ENCODE results near the gene CYP51A1.
"Not testable (repeated sequence)": the region's sequence is repeated elsewhere in the genome, so short reads cannot be mapped to it uniquely, and the experiment has no call there.

The CYP51A1 gene

DNA sequence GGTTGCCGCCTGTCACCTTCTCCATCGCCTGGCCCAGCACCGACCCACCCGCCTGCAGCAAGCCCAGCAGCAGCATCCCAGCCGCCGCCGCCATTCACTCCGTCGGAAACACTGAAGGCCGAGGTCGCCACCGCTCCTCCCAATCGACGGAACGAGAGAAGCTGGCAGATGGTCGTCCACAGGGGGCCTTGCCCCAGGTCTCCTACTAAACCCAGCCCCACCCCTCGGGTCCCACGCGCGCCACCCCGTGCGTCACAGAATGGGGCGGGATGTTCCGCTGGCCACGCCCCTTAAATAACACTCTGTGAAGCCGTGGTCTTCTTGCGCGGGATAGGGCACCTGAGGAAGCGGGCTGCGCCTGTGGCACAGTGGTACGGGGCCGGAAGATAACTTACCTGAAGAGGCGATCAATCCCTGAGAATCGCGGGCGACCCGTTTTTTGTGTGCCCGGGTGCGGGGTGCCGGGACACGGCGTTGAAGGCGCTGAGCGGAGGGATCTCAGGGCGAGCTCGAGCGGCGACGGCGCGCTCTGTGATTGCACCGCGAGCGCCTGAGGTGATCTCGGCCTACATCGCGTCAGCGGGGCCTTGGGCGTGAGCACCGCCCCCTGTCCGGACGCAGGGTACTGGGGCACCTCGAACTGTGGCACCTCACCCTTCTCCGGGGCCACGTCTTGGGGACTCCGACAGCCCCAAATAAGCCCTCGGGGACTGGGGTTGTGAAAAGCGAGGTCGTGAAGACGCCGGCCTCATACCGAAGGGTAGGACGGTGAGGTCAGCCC is at the start of gene CYP51A1:
Gene CYP51A1 (minus strand): TSS at position 207 of the 781 bp plus-strand sequence. CDS start 113 bp downstream, at position 94.
- DNase-seq: peak; percentile 92 to 94

DNA sequence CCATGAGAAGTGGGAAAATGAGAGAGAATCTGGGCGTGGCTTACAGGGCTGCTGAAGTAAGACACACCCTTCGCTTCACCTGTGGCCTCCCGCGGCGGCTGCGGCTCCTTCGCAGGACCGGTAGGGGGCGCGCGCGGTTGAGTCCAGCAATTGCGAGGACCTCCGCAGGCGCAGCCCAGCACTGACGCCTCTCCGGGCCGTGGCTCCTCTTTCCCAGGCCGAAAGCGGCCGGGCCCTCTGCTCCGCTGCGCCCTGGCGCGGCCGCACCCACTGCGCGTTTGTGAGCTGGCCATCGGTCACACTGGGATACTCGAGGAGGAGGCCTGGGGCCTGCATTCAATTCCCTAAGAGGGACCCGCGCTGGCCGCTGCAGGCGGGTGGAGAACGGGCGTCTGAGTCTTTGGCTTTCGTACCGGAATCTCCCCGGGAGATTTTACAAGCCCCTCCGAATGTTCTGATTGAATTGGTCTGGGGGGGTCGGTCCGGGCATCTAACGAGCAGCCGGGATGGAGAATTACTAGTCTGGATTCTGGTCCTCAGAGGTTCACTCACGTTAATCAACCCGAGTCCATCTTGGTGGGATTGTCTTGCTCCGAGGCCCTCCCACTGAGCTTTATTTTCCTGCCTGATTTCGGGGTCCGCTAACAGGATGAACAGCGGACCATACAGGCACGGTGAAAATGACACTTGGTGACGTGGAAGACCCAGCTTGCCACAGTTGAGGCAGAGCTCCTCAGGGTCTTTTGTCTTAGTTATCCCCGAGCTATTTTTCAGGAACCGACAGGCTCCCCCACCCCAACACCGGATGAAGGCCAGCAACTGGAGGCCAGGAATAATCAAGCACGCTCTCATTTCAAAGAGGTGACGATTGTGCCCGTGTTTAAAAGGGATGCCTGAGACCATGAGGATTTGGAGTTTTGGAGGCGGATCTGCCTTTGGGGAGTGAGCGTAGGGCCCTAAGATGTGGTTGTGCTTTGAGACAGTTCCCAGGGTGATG is 44.9 kb upstream of the CYP51A1 start, which contains the start of gene LRRD1:
Gene LRRD1 (minus strand): TSS at position 215 of the 997 bp plus-strand sequence. CDS start 13,940 bp downstream, outside the sequence.
- peak; percentile 91 to 94 for DNase-seq

DNA sequence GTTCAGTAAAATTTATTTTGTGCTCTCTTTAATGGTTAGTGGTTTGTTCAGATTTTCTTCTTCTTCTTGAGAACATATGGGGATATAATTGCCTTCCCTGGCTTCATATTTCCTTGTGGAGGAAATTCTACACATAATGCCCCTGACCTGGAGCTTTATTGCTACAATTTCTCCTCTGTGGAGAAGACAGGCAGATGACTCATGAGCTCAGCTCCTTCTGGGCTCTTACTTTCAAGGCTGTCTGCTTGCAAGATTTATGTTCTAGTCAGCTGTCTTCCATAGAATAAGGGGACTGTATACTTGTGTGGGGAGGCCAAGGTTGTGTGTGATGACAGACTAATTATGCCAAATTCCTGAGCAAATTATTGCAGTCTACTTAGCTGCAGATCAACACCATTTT is 43.1 kb upstream of the CYP51A1 start:
- no peak for DNase-seq

DNA sequence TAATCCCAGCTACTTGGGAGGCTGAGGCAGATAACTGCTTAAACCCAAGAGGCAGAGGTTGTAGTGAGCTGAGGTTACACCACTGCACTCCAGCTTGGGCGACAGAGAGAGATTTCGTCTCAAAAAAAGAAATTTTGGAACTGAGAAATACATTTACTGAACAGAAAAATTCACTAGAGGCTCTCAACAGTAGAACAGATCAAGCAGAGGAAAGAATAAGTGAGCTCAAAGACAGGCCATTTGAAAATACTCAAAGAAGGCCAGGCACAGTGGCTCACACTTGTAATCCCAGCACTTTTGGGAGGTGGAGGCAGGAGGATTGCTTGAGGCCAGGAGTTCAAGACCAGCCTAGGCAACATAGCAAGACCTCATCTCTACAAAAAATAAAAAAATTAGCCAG is 35.3 kb upstream of the CYP51A1 start:
- DNase-seq: not testable (repeated sequence)

DNA sequence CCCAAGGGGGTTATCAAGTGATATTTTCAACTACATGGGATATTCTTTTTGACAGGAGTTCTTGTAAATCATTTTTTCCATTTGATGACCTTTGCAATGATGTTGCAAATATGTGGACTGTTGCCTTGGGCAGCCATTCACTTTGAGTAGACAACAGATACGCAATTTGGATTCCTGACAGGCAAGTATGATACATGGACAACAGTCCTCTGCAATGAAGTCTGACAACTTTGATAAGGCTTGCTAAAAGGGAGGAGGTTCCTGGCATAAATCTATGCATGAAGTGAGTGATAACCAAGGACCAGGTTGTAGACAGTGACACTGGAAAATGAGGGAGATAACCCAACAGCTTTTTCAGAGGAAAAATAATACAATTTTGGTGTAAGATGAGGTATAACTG is 27.0 kb upstream of the CYP51A1 start:
- no peak for DNase-seq

DNA sequence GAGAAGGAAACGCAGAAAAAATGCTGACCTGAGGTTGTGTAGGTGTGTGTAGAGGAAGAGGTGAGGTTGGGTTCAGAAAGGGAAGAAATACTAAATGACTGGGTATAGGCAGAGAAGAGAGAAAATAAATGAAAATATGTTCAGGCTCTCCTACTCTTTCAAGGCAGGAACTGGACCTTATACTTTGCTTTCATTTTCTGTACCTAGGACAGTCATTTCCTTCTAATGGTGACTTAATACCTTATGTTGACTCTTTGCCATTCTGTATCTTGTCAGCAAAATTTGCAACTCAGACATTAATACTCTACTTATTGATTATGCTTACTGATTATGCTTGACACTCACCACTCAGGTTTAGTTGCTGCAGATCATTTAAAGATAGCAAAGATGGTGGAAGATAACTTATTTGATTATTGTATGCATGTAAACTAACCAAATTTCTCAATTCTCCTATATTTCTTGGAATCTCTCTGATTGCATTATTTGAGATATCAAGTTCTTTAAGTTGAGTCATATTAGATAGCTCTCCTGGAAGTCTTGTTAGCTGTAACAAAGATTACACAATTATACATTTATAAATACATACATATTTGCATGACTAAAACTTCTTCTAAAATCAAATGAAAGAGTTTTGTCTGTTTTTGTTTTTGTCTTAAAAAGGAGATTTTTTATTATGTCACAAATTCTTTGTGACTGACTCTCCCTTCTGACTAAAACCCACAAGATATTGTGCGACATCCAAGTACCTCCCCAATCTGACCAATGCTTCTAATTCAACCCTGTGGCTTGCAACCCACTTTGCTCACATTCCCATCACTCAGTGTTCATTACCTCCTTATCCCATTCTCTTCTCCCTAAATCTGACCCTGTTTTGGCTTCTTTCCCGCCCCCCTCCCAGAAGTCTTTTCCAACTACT is 24.6 kb upstream of the CYP51A1 start:
- no peak for DNase-seq

DNA sequence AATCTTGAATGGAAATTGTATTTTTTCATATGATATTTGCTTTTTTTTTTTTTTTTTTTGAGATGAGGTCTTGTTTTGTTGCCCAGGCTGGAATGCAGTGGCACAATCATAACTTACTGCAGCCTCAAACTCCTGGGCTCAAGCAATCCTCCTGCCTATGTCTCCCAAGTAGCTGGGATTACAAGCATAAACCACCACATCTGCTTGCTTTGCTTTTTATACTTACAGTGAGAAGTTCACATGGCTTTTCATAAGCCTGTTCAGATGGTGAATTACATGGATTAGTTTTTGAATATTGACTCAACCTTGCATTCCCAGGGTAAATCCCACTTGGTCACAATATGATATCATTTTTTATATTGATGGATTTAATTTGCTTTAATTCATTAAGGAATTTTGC is 22.7 kb upstream of the CYP51A1 start:
- DNase-seq: no peak

DNA sequence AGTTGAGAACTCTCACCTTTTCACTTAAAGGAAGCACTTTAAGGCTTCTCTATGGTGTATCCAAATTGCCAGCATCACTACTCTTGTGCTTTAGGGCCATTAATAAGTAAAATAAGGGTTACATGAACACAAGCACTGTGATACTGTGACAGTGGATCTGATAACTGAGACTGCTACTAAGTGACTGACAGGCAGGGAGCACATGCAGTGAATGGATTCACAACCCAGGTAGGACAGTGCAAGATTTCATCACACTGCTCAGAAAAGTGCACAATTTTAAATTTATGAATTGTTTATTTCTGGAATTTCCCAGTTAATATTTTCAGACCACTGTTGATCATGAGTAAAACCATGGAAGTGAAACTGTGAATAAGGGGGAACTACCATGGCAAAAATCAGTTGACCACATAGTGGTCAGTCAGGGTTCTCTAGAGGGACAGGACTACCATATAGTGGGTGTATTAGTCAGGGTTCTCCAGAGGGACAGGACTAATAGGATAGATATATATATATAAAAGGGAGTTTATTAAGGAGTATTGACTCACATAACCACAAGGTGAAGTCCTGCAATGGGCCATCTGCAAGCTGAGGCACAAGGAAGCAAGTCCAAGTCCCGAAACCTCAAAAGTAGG is 20.9 kb upstream of the CYP51A1 start:
- no peak for DNase-seq

DNA sequence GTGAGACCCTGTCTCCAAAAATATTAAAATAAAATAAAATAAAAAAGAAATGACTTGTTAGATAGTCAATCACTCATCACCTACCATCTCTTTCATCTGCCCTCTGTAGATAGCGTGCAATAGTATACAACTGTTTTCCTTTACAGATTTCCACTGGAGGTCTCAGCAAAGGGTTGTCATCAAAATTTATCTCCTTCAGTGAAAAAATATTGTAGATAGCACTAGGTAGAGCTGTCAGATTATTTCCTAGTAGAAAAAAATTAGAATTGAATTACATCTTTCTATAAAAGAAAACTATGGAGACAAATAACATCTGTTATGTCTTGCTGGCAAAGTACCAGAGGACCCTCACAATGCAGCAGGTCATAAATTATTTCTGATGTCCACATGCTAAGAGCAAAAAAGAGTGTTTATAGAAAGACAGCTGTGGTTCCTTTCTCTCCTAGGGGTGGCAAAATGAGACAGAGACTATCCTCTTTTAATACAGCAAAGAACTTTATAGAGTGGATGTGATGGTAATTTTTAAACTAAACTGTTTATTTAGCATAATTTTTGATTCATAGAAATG is 16.3 kb upstream of the CYP51A1 start:
- DNase-seq: no peak

DNA sequence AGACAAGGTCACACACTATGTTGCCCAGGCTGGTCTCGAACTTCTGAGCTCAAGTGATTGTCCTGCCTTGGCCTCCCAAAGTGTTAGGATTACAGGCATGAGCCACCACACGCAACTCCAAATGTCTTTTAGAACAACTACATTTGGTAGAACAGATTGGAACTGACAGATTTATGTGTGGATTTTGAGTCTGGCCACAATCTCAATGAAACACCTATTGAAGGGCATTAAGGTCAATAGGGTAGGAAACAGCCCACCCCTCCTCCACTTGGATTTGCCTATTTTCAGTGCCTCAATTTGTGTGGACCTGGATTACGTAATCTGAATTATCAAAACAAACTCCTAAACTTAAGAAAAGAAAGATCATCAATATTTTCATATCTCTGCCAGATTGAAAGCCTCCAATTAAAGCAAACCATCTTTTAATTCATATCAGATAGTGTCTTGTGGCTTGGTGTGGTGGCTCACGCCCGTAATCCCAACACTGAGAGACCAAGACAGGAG is 15.5 kb upstream of the CYP51A1 start:
- DNase-seq: no peak

DNA sequence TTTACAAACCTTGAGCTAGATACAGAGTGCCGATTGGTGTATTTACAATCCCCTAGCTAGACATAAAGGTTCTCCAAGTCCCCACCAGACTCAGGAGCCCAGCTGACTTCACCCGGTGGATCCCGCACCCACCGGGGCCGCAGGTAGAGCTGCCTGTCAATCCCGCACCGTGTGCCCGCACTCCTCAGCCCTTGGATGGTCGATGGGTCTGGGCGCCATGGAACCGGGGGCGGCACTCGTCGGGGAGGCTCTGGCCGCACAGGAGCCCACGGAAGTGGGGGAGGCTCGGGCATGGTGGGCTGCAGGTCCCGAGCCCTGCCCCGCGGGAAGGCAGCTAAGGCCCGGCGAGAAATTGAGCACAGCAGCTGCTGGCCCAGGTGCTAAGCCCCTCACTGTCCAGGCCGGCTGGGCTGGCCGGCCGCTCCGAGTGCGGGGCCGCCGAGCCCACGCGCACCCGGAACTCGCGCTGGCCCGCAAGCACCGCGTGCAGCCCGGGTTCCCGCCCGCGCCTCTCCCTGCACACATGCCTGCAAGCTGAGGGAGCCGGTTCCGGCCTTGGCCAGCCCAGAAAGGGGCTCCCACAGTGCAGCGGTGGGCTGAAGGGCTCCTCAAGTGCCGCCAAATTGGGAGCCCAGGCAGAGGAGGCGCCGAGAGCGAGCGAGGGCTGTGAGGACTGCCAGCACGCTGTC is 9.1 kb upstream of the CYP51A1 start:
- DNase-seq: not testable (repeated sequence)

DNA sequence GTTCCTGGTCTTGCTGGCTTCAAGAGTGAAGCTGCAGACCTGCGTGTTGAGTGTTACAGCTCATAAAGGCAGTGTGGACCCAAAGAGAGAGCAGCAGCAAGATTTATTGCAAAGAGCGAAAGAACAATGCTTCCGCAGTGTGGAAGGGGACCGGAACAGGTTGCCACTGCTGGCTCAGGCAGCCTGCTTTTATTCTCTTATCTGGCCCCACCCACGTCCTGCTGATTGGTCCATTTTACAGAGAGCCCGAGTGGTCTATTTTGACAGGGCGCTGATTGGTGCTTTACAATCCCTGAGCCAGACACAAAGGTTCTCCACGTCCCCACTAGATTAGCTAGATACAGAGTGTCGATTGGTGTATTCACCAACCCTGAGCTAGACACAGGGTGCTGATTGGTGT is 8.5 kb upstream of the CYP51A1 start:
- not testable (repeated sequence) for DNase-seq

DNA sequence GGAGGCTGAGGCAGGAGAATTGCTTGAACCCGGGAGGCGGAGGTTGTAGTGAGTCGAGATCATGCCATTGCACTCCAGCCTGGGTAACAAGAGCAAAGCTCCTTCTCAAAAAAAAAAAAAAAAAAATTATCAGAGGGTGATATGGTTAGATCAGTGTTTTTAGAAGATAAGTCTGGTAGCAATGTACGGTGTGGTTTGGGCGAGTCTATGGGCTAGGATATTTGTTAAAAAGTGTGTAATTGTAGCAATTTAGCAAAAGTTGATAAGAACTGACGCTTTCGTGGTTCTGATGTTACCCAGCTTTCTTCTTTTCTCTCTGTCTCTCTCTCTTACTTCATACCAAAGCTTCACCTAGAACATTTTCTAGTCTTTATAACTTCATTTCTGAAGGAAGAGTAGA is 6.9 kb upstream of the CYP51A1 start:
- DNase-seq: no peak

DNA sequence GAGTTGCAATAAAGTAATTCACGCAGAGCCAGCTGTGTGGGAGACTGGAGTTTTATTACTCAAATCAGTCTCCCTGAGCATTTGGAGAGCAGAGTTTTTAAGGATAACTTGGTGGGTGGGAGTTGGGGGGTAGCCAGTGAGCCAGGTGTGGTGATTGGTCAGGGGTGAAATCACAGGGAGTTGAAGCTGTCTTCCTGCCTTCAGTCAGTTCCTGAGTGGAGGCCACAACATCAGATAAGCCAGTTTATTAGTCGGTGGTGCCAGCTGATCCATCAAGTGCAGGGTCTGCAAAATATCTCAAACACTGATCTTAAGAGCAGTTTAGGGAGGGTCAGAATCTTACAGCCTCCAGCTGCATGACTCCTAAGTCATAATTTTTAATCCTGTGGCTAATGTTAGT is 3.3 kb upstream of the CYP51A1 start:
- no peak for DNase-seq

DNA sequence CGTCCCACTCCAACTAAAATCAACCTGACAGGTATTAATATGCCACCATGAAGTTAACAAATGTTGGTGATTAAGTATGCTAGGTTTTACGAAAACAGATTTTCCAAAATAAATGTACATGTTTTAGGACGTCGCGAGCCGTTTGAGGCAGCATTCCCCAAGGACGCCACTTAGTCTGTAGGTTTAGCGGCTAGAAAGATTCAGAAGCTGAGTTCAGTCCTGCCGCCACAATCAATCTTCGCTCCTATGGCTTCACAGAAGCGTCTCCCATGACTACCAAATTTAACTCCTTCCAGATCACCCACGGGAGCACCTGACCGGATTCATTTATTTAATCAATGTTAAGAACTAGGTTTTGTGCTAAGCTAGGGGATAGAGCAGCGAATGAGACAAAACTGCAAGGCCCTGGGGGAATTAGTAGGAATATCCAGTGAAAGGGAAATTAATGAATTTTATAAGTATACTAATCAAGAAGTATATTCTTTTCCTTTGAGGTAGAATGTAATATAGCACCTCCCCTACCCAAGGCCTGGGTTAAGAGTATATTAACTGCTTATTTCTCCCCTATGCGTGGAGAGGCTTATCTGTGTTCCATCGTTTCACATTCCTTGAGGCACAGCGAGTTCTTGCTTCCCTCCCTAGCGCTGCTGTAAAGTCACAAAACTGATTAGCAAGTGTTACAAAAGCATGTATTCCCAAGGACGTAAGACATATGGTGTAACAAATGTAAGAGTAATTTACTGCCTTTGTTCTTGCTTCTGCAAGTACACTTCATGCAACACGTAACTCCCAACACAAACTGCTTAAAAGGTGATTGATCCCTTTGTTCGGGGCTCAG is 994 bp upstream of the CYP51A1 start:
- DNase-seq: peak in 1 of 2 donors; percentile 17

DNA sequence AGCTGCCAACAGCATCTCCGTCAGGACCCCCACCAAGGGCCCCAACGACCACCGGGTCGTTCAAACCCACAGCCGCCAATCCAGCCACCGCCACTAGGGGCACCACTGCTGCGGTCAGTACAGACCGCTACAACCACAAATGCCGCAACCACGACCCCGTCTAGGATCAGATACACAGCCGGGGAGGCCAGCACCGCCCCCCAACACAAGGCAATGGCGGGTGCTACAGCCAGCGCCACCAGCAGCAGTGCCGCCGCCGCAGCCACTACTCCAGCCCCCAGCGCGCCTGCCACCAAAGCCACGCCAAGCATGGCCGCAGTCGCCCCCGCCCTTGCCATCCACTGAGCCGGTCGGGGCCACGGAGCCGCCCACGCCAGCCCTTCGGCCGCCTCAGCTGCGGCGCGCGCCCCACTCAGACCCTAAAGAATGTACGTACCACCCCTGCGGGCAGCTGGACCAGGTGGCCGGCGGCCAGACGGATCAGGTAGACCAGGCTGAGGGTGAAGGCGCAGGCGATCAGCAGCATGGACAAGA is 473 bp downstream of the CYP51A1 start:
- peak; percentile 65 to 70 for DNase-seq

DNA sequence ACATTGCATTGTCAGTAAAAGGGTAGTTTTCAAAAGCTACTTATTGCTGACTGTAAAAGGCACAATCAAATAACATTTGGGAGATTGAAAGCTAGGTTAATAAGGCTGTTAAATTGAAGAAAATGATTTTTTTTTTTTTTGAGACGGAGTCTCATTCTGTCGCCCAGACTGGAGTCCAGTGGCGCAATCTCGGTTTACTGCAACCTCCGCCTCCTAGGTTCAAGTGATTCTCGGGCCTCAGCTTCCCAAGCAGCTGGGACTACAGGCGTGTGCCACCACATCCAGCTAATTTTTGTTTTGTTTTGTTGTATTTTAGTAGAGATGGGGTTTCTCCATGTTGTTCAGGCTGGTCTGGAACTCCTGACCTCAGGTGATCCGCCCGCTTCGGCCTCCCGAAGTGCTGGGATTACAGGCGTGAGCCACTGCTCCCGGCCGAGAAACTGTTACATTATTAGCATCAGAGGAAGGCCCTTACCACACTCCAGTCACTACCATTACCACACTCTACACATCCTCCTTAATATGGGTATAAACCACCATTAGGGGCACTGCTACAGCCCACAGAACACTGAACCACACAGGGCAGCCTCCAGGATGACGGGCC is 1.0 kb downstream of the CYP51A1 start:
- no peak for DNase-seq

DNA sequence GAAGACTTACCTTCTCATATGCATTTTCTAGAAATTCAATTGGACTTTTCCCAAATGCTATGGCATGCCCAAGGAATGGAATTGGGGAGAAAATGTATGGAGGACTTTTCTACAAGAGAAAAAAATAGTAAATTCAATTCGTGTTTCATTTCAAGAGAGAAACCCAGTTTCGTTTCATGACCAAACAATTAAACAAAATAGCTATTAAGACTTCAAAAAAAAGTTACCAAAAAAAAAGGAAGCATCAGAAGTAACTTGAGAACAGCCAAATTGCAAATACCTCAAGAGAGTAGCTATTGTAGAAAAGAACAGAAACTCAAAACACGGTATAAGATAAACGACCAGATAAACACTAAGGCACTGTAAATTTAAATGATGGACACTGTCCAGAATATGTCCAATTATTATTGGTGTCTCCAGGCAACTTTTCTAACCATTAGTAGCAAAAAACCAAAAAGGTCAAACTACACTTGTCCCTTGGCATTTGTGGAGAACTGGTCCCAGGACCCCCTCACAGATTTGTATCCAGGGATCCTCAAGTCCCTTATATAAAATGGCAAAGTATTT is 2.4 kb downstream of the CYP51A1 start:
- no peak for DNase-seq

DNA sequence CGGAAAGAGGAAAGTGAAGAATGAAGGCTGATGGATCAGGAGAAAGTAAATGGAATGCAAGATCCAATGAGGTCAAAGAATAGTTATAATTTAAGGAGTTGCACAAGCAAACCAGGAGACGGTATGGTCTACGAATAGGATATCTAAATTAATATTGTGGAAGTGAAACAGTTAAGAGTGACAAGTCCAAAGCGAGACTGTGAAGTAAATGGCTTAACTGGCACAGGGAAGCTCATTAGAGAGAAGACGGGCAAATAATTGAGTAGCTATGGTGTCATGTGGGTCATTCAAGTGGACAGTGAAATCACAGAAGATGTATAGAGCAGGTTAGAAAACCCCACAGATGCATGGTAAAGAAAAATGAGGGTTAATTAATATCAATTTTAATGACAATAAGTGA is 3.2 kb downstream of the CYP51A1 start:
- DNase-seq: no peak

Measured in stimulated activated CD4-positive, alpha-beta T cell treated with anti-CD3 and anti-CD28 coated beads, Interleukin-2, amount 100 ng/mL, for 24 hours (primary cell).